RCC 7860 (cell line): ENCODE data around the gene WDR89.
"Not testable (repeated sequence)": the region's sequence is repeated elsewhere in the genome, so short reads cannot be mapped to it uniquely, and the experiment has no call there.

Source experiments
- DNase-seq: peaks from one replicate; pipeline ENCODE4 v3.0.0-alpha.2; 2015; ENCODE audit warnings: low spot score
- FAIRE-seq: peaks from 2 replicates; lab custom pipeline; 2012; peaks lifted over from hg19 to GRCh38; lab: Jason Lieb, UNC

Gene WDR89

DNA sequence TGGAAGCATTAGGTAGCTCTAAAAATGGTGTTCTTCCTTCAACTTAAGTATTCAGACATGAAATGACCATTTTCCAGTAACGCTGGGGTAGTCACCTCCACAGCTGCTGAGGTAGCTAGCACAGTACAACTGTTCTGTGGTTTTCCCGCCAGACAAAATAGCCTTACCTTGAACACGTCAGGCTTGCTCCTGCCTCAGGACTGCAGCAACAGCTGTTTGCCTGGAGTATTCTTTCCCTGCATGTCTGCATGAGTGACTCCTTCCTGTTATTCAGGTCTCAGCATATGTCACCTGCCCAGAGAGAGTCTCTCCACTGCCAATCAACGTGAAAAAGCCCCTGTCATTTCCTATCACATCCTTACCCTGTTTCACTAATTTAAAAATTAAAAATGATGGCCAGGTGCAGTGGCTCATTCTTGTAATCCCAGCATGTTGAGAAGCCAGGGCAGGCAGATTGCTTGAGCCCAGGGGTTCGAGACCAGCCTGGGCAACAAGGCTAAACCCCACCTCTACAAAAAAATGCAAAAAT, 37.9 kb downstream of the WDR89 start:
- FAIRE-seq (no peak), DNase-seq (no peak)

DNA sequence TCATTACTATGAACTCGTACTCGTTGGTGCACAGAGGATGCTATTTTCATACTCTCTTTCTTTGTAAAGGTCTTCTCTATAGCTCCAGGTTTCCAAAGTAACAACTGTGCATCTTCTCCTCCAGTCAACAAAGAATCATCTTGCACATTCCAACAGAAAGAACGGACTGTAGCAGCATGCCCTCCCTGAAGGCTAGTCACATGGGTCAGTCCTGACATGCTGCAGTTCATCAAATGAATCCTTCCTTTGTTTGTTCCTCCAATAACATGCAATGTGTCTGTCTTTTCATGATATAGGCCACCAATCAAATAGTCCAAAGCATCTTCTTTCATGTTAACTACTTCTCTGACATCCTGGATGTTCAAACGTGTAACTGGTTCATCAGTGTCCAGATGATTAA, 42.9 kb downstream of the WDR89 start:
- DNase-seq (no peak), FAIRE-seq (no peak)

DNA sequence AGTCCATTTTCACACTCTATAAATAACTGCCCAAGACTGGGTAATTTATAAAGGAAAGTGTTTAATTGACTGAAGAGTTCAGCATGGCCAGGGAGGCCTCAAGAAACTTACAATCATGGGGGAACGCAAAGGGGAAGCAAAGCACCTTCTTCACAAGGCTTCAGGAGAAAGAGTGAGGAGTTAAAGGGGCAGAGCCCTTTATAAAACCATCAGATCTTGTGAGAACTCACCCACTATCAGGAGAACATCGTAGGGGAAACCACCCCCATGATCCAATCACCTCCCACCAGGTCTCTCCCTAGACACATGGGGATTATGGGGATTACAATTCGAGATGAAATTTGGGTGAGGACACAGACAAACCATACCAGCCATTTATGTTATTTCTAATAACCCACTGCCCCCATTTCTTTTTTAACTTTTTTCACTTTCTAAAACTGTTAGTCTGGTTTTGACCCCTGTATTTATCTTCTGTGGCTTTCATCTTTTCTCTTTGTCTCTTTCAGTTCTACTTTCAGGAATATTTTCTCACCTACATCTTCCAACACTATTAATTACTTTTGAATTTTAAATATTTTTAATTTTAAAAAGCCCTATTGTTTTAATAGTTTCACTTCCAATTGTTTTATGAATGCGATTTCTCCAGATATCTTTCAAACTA, 44.5 kb downstream of the WDR89 start:
- DNase-seq: no peak
- no peak for FAIRE-seq

DNA sequence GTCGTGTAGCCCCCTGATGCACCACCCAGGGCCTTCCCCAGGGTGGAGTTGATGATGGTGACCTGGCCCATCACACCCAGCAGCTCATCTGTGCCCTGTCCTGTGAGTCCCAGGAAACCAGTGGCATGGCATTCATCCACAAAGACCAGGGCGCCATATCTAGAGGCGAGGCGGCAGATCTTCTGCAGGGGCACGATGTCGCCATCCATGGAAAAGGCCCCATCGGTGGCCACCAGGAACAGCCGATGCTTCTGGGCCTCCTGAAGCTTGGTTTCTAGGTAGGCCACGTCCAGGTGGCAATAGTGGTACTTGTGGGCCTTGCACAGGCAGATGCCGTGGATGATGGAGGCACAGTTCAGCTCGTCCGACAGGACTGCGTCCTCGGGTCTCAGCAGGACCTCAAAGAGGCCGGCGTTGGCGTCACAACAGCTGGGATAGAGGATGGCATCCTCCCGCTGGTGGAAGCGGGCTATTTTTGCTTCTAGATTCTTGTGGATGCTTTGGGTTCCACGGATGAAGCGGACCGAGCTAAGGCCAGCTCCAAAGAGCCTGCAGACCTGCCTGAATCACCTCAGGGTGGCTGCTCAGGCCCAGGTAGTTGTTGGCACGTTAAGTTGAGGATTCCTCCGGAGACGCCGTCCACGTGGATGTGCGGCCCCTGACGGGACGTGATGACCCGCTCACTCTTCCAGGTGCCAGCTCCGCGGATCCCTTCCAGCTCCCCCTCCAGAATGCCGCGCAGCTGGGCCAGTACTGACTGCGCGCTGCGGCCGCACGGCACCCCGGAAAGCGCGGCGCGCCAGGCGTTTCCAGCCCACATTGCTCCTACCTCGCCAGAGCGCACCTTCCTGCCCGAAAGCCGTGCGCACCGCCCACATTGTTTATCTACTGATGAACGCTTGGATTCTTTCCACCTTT, 47.0 kb downstream of the WDR89 start:
- no peak for FAIRE-seq
- DNase-seq: no peak

DNA sequence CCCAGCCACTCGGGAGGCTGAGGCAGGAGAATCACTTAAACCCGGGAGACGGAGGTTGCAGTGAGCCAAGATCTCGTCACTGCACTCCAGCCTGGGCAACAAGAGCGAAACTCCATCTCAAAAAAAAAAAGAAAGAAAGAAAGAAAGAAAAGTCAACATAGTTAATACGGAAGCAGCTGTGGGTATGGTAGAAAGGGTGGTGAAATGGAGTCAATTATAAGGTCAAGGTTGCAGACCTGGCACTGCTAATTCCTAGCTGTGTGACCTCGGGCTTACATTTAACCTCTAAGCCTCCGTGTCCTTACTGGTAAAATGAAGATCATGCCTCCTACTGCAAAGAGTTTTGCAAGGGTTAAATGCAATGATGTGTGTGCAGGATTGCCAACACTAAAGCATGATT, 58.6 kb downstream of the WDR89 start:
- DNase-seq, FAIRE-seq: not testable (repeated sequence)

DNA sequence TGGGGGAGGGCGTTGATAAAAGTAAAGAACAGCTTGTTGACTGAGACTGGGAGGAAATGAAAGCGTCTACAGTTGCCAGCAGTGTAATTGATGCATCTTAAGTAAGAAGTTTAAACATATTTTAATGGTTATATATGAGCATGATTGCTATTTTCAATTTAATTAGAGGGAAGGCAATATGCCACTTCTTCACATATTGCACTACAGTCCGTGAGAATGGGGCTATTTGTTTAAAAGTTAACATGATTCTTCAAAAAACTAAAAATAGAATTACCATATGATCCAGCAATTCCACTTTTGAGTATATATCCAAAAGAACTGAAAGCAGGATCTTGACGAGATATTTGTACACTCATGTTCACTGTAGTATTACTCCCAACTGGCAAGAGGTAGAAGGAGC, 60.2 kb downstream of the WDR89 start:
- DNase-seq (no peak), FAIRE-seq (no peak)

DNA sequence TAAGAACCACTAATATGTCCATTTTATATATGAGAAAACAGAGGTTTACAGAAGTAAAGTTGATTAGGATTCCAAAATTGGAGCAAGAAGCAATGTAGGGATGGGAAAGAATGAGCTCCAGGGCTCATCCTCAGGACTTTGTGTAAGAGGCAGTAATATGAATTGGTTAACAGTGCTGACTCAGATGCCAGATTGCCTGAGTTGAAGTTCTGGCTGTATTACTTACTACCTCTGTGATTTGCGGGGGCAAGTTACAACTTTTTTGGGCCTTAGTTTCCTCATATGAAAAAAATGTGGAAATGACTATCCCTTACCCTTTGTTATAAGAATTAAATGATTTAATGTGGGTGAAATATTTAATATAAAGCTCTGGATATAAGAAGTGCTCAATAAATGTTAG, 63.4 kb downstream of the WDR89 start:
- DNase-seq (no peak), FAIRE-seq (no peak)

DNA sequence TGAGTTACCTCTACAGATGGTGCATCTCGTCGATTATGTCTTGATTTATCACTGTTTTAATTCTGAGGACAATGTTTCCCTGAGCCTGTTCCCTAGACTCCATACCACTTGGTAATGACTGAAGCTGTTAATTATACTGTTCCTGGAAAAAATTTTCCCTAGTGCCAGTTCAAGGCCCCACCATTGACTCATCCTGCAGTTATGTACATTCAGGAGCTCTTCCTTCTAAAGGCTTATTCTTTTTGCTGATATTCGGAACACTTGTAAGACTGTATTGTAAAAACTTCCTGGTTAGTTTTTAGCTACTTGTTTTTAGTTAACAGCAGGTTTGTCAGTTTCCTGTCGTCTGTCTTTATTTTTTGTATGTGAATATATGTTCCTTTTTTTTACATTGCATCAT, 68.1 kb downstream of the WDR89 start:
- DNase-seq (no peak), FAIRE-seq (no peak)

DNA sequence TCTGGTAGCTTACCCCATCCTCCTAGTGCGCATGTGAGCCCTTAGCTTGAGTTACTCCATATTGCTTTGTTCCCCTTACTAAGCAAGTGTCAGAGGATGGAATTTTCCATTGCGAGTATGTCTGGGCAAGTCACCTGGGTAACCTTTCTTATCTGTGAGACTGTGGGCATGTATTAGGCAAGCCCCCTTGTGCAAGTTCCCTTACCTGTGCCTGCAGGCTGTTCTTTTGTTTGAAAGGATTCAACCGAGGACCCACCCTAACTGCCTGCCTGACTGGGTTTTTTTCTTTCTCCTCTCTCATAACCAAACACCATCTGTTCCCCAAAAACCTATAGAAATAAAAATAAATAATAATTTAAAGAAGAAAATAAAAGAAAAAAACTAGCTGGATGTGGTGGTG, 76.2 kb downstream of the WDR89 start:
- DNase-seq (no peak), FAIRE-seq (no peak)

DNA sequence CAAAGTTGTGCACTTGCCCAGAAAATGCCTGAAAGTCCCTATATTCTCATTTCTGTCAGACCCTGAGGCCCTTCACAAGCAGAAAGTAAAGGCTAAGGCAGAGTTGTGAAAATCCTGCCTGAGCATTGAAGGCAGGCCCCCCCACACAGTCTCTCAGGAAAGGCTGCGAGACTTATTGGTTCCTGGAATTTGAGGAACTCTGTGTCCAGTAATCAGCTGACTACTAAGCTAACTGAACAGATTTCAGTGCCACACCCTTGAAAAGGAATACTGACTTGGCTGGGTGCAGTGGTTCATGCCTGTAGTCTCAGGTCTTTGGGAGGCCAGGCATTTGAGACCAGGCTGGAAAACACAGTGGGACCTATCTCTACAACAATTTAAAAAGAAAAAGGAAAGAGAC, 77.4 kb downstream of the WDR89 start:
- no peak for FAIRE-seq

DNA sequence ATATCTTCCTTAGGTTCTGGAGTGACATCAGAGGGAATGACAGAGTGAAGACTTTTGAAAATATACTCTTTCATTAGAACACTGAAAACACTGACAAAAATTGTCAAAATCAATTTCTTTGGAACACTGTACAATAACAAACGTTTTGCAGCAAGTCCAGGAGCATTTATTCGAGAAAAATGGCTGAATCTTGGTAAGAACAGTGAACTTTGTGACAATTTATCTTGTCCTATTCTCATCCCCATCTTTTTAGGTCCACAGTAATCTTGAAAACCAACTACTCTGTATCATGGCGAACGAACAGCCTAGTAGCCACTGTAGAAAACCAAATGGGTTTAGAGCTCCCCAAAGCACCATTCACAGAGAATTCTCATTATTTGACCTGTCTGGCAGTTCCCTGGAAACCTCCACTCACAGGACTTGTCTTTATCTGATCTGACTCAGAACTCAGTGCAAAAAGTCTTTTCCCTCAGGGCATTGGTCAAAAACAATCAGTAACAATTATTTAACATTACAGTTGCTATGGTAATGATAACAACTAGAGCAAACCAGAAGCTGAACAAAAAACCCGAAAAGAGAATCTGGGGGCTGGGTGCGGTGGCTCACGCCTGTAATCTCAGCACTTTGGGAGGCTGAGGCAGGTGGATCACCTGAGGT, 78.2 kb downstream of the WDR89 start:
- no peak for FAIRE-seq
- DNase-seq: no peak

More for the DNA sequence above, 77.4 kb downstream of the WDR89 start:
- no peak for DNase-seq

DNA sequence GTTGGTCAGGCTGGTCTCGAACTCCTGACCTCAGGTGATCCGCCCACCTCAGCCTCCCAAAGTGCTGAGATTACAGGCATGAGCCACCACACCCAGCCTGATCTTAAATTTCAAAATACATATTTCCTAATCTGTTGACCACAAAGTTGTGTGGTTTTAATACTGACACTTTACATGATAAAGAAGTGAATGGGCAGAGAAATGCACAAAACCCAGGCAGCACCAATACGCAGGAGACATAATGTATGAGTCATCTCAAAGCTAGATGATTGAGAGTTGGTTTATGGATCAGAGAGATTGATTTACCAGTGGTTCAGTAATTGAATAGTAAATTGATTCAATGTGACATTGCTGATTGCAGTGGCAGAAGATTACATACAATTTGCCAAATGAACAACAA, 79.3 kb downstream of the WDR89 start:
- DNase-seq: no peak
- no peak for FAIRE-seq

DNA sequence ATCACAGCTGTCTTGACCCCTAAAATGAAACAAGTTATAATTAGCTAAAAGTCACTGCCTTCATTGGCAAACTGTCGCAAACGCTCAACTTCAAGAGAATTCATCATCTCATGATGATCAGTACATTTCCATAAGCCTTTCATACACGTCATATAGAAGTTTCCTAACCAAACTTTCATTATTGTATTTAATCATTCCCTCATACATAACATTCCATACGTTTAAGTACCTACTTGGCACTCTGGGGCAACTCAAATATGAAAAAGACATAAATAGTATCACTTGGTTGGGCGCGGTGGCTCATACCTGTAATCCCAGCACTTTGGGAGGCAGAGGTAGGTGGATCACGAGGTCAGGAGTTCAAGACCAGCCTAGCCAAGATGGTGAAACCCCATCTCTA, 86.1 kb downstream of the WDR89 start:
- no peak for FAIRE-seq
- no peak for DNase-seq

DNA sequence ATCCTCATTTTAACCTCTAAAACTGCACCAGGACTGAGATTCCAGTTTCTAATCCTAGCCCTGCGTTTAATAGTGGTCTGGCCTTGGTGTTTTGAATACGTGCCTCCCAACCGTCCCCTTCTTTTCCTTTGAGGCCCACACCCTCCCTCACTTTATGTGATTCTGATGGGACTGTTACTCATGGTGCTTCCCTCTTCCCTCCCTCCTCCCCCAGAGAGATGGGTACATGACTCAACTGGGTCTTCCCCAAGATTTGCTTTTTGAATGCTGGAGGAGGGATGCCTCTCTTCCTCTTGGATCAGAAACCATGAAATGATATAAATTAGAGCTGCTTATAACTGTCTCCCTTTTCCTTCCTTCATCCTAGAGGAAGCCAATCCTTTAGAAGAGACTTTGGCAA, 90.3 kb downstream of the WDR89 start:
- no peak for FAIRE-seq
- no peak for DNase-seq

DNA sequence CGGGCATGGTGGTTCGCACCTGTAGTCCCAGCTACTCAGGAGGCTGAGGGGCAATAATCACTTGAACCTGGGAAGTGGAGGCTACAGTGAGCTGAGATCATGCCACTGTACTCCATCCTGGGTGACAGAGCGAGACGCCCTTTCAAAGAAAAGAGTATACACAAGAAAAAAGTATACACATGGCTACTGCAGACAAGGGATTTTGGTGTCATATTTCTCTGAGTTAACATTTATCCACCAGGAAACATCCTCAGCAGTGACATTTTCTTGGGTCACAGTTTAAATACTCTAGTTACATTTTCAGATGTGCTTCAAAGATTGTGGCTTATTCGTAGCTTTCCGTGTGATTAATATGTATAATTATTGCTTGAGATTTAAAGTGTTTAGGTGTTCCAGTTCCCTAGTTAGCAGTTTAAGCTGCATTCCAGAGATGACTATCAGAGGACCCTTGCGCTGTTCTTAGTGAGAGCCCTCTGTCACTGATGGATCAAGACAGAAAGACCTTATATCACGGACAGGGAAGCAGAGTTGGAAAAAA, 93.8 kb downstream of the WDR89 start:
- no peak for FAIRE-seq
- no peak for DNase-seq
